HEK293 (cell line): ENCODE results near the gene SPON1.

Source experiments
- IKZF3 ChIP-seq: fragments of 450-650 bp; IDR thresholded peaks from 2 replicates; pipeline ENCODE4 v1.5.0; 2018; ENCODE audit warnings: missing biosample characterization, mild to moderate bottlenecking, missing genetic modification characterization, moderate library complexity
- KLF9 ChIP-seq: fragments of 450-650 bp; formaldehyde crosslinking; IDR thresholded peaks from 2 replicates; pipeline ENCODE4 v1.5.1; 2016; ENCODE audit warnings: missing biosample characterization, missing genetic modification characterization, low read depth
- MEIS1 ChIP-seq: sonication (generic); formaldehyde crosslinking; IDR thresholded peaks from 2 replicates; pipeline ENCODE4 v1.8.1; 2022; ENCODE audit warnings: missing genetic modification reagents, mild to moderate bottlenecking, borderline replicate concordance
- OVOL3 ChIP-seq: fragments of 450-650 bp; formaldehyde crosslinking; IDR thresholded peaks from 2 replicates; pipeline ENCODE4 v1.5.1; 2016; ENCODE audit warnings: missing biosample characterization, missing genetic modification characterization
- ZBTB7A ChIP-seq: fragments of 450-650 bp; formaldehyde crosslinking; IDR thresholded peaks from 2 replicates; pipeline ENCODE4 v1.5.1; 2016; ENCODE audit warnings: low read depth, missing biosample characterization, missing genetic modification characterization
- ZFP3 ChIP-seq: fragments of 450-650 bp; formaldehyde crosslinking; IDR thresholded peaks from 2 replicates; pipeline ENCODE4 v1.5.1; 2016; ENCODE audit warnings: low read depth, missing biosample characterization, missing genetic modification characterization
- ZNF10 ChIP-seq: fragments of 450-650 bp; formaldehyde crosslinking; IDR thresholded peaks from 2 replicates; pipeline ENCODE4 v1.5.1; 2017; ENCODE audit warnings: missing biosample characterization, missing genetic modification characterization
- ZNF114 ChIP-seq: fragments of 450-650 bp; formaldehyde crosslinking; IDR thresholded peaks from 2 replicates; pipeline ENCODE4 v1.5.0; 2017; ENCODE audit warnings: missing biosample characterization, missing genetic modification characterization
- ZNF138 ChIP-seq: fragments of 450-650 bp; formaldehyde crosslinking; IDR thresholded peaks from 2 replicates; pipeline ENCODE4 v1.5.1; 2016; ENCODE audit warnings: missing biosample characterization, missing genetic modification characterization, borderline replicate concordance
- ZNF146 ChIP-seq: fragments of 450-650 bp; formaldehyde crosslinking; IDR thresholded peaks from 2 replicates; pipeline ENCODE4 v1.5.1; 2016; ENCODE audit warnings: missing biosample characterization, missing genetic modification characterization
- ZNF184 ChIP-seq: fragments of 450-650 bp; IDR thresholded peaks from 2 replicates; pipeline ENCODE4 v1.5.1; 2018; ENCODE audit warnings: missing biosample characterization, mild to moderate bottlenecking, missing genetic modification characterization
- ZNF214 ChIP-seq: fragments of 450-650 bp; formaldehyde crosslinking; IDR thresholded peaks from 2 replicates; pipeline ENCODE4 v1.5.1; 2017; ENCODE audit warnings: missing biosample characterization, mild to moderate bottlenecking, missing genetic modification characterization, borderline replicate concordance
- ZNF311 ChIP-seq: fragments of 450-650 bp; formaldehyde crosslinking; IDR thresholded peaks from 2 replicates; pipeline ENCODE4 v1.5.1; 2017; ENCODE audit warnings: missing biosample characterization, missing genetic modification characterization, borderline replicate concordance
- ZNF350 ChIP-seq: fragments of 450-650 bp; formaldehyde crosslinking; IDR thresholded peaks from 2 replicates; pipeline ENCODE4 v1.5.0; 2017; ENCODE audit warnings: missing biosample characterization, mild to moderate bottlenecking, missing genetic modification characterization
- ZNF394 ChIP-seq: fragments of 450-650 bp; formaldehyde crosslinking; IDR thresholded peaks from 2 replicates; pipeline ENCODE4 v1.5.1; 2016; ENCODE audit warnings: missing biosample characterization, missing genetic modification characterization, mild to moderate bottlenecking, moderate library complexity, borderline replicate concordance
- ZNF404 ChIP-seq: fragments of 450-650 bp; formaldehyde crosslinking; IDR thresholded peaks from 2 replicates; pipeline ENCODE4 v1.5.1; 2017; ENCODE audit warnings: missing biosample characterization, missing genetic modification characterization
- ZNF423 ChIP-seq: fragments of 450-650 bp; formaldehyde crosslinking; IDR thresholded peaks from 2 replicates; pipeline ENCODE4 v1.5.1; 2016; ENCODE audit warnings: missing biosample characterization, missing genetic modification characterization
- ZNF549 ChIP-seq: fragments of 450-650 bp; IDR thresholded peaks from 2 replicates; pipeline ENCODE4 v1.5.1; 2018; ENCODE audit warnings: missing biosample characterization, missing genetic modification characterization, mild to moderate bottlenecking, inconsistent platforms, moderate library complexity
- ZNF558 ChIP-seq: fragments of 450-650 bp; formaldehyde crosslinking; IDR thresholded peaks from 2 replicates; pipeline ENCODE4 v1.5.1; 2016; ENCODE audit warnings: missing biosample characterization, missing genetic modification characterization
- ZNF660 ChIP-seq: fragments of 450-650 bp; IDR thresholded peaks from 2 replicates; pipeline ENCODE4 v1.5.1; 2018; ENCODE audit warnings: missing biosample characterization, mild to moderate bottlenecking, missing genetic modification characterization
- ZNF747 ChIP-seq: fragments of 450-650 bp; formaldehyde crosslinking; IDR thresholded peaks from 2 replicates; pipeline ENCODE4 v1.5.1; 2016; ENCODE audit warnings: missing biosample characterization, missing genetic modification characterization
- ZNF768 ChIP-seq: fragments of 450-650 bp; formaldehyde crosslinking; IDR thresholded peaks from 2 replicates; pipeline ENCODE4 v1.5.1; 2018; ENCODE audit warnings: missing biosample characterization, mild to moderate bottlenecking, missing genetic modification characterization
- ZNF791 ChIP-seq: fragments of 450-650 bp; formaldehyde crosslinking; IDR thresholded peaks from 2 replicates; pipeline ENCODE4 v1.5.1; 2016; ENCODE audit warnings: missing biosample characterization, missing genetic modification characterization
- TF ChIP-seq, protein P1 (sequence below): fragments of 450-650 bp; formaldehyde crosslinking; IDR thresholded peaks from 2 replicates; pipeline ENCODE4 v1.5.1; 2016; ENCODE audit warnings: missing biosample characterization, missing genetic modification characterization
- TF ChIP-seq, protein P2 (sequence below): fragments of 450-650 bp; formaldehyde crosslinking; IDR thresholded peaks from 2 replicates; pipeline ENCODE4 v1.5.1; 2016; ENCODE audit warnings: missing biosample characterization, missing genetic modification characterization
- TF ChIP-seq, protein P3 (sequence below): fragments of 450-650 bp; formaldehyde crosslinking; IDR thresholded peaks from 2 replicates; pipeline ENCODE4 v1.5.1; 2016; ENCODE audit warnings: missing biosample characterization, missing genetic modification characterization
- TF ChIP-seq, protein P4 (sequence below): IDR thresholded peaks from 2 replicates; pipeline ENCODE4 v1.6.1; 2011; ENCODE audit warnings: mild to moderate bottlenecking, low read depth, low read length, borderline replicate concordance
- TF ChIP-seq, protein P5 (sequence below): fragments of 450-650 bp; formaldehyde crosslinking; IDR thresholded peaks from 2 replicates; pipeline ENCODE4 v1.5.1; 2016; ENCODE audit warnings: missing biosample characterization, missing genetic modification characterization
- TF ChIP-seq, protein P6 (sequence below): fragments of 450-650 bp; formaldehyde crosslinking; IDR thresholded peaks from 2 replicates; pipeline ENCODE4 v1.5.1; 2016; ENCODE audit warnings: missing biosample characterization, missing genetic modification characterization, low read depth

The SPON1 gene

DNA sequence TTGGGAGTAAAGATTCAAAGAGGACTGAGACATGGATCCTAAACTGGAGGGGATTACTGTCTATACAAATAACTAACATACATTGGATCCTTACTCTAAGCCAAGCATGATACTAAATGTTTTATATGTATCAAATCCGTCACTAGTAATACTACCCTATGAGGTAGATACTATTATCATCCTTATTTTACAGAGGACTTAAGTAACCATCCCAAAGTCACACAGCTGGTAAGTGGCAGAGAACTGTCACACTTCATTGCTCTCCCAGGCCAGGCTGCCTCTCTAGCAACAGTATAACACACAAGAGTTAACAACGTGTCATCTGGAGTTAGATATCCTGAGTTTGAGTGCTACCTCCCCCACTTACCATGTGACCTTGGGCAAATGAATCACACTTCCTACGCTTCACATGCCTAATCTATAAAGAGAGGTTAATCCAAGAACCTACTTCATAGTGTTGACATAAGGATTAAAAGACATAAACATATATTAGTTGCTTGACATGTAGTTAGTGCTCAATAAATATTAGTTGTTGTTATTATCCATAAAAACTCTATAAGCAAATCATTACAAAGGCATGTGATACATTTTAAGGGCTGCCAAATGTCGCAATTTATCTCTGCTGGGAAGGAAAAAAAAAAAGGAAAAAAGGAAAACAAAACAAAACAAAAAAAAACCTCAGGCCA, 33.8 kb upstream of the SPON1 start (continued):
- no peak for TF ChIP-seq ZNF146
- TF ChIP-seq ZNF549 (tag by site-specific recombination) = no peak
- TF ChIP-seq ZNF138 (tag by site-specific recombination) = no peak
- TF ChIP-seq ZNF747 (tag by site-specific recombination) = no peak
- no peak for TF ChIP-seq ZNF311 (tag by site-specific recombination)
- 0 out of 2 replicates have a peak, but pooled peaks have one; percentile 34 for TF ChIP-seq ZBTB7A (tag by site-specific recombination)
- no peak for TF ChIP-seq ZNF114 (tag by site-specific recombination)
- no peak for TF ChIP-seq ZNF404
- TF ChIP-seq IKZF3 (tag by site-specific recombination) = no peak
- TF ChIP-seq, protein P1, sequence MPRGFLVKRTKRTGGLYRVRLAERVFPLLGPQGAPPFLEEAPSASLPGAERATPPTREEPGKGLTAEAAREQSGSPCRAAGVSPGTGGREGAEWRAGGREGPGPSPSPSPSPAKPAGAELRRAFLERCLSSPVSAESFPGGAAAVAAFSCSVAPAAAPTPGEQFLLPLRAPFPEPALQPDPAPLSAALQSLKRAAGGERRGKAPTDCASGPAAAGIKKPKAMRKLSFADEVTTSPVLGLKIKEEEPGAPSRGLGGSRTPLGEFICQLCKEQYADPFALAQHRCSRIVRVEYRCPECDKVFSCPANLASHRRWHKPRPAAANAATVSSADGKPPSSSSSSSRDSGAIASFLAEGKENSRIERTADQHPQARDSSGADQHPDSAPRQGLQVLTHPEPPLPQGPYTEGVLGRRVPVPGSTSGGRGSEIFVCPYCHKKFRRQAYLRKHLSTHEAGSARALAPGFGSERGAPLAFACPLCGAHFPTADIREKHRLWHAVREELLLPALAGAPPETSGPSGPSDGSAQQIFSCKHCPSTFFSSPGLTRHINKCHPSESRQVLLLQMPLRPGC = peak; percentile 64; the same call in 1 of the 2 replicates
- no peak for TF ChIP-seq ZNF10 (tag by site-specific recombination)
- TF ChIP-seq, protein P2, sequence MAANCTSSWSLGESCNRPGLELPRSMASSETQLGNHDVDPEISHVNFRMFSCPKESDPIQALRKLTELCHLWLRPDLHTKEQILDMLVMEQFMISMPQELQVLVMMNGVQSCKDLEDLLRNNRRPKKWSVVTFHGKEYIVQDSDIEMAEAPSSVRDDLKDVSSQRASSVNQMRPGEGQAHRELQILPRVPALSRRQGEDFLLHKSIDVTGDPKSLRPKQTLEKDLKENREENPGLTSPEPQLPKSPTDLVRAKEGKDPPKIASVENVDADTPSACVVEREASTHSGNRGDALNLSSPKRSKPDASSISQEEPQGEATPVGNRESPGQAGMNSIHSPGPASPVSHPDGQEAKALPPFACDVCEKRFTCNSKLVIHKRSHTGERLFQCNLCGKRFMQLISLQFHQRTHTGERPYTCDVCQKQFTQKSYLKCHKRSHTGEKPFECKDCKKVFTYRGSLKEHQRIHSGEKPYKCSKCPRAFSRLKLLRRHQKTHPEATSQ (tag by site-specific recombination) = no peak
- TF ChIP-seq, protein P3, sequence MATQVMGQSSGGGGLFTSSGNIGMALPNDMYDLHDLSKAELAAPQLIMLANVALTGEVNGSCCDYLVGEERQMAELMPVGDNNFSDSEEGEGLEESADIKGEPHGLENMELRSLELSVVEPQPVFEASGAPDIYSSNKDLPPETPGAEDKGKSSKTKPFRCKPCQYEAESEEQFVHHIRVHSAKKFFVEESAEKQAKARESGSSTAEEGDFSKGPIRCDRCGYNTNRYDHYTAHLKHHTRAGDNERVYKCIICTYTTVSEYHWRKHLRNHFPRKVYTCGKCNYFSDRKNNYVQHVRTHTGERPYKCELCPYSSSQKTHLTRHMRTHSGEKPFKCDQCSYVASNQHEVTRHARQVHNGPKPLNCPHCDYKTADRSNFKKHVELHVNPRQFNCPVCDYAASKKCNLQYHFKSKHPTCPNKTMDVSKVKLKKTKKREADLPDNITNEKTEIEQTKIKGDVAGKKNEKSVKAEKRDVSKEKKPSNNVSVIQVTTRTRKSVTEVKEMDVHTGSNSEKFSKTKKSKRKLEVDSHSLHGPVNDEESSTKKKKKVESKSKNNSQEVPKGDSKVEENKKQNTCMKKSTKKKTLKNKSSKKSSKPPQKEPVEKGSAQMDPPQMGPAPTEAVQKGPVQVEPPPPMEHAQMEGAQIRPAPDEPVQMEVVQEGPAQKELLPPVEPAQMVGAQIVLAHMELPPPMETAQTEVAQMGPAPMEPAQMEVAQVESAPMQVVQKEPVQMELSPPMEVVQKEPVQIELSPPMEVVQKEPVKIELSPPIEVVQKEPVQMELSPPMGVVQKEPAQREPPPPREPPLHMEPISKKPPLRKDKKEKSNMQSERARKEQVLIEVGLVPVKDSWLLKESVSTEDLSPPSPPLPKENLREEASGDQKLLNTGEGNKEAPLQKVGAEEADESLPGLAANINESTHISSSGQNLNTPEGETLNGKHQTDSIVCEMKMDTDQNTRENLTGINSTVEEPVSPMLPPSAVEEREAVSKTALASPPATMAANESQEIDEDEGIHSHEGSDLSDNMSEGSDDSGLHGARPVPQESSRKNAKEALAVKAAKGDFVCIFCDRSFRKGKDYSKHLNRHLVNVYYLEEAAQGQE (tag by site-specific recombination) = no peak
- no peak for TF ChIP-seq KLF9
- TF ChIP-seq, protein P4, sequence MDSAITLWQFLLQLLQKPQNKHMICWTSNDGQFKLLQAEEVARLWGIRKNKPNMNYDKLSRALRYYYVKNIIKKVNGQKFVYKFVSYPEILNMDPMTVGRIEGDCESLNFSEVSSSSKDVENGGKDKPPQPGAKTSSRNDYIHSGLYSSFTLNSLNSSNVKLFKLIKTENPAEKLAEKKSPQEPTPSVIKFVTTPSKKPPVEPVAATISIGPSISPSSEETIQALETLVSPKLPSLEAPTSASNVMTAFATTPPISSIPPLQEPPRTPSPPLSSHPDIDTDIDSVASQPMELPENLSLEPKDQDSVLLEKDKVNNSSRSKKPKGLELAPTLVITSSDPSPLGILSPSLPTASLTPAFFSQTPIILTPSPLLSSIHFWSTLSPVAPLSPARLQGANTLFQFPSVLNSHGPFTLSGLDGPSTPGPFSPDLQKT = no peak
- TF ChIP-seq ZNF791 (tag by site-specific recombination) = no peak
- no peak for TF ChIP-seq ZNF768 (tag by site-specific recombination)
- no peak for TF ChIP-seq ZNF184 (tag by site-specific recombination)
- TF ChIP-seq, protein P5, sequence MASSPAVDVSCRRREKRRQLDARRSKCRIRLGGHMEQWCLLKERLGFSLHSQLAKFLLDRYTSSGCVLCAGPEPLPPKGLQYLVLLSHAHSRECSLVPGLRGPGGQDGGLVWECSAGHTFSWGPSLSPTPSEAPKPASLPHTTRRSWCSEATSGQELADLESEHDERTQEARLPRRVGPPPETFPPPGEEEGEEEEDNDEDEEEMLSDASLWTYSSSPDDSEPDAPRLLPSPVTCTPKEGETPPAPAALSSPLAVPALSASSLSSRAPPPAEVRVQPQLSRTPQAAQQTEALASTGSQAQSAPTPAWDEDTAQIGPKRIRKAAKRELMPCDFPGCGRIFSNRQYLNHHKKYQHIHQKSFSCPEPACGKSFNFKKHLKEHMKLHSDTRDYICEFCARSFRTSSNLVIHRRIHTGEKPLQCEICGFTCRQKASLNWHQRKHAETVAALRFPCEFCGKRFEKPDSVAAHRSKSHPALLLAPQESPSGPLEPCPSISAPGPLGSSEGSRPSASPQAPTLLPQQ (tag by site-specific recombination) = no peak
- no peak for TF ChIP-seq MEIS1
- no peak for TF ChIP-seq OVOL3 (tag by site-specific recombination)
- TF ChIP-seq ZNF214 = no peak
- TF ChIP-seq ZNF423 (tag by site-specific recombination) = no peak
- no peak for TF ChIP-seq ZNF660 (tag by site-specific recombination)
- TF ChIP-seq ZNF394 (tag by site-specific recombination) = no peak
- no peak for TF ChIP-seq ZFP3
- no peak for TF ChIP-seq ZNF558 (tag by site-specific recombination)
- no peak for TF ChIP-seq ZNF350 (tag by site-specific recombination)
- TF ChIP-seq, protein P6, sequence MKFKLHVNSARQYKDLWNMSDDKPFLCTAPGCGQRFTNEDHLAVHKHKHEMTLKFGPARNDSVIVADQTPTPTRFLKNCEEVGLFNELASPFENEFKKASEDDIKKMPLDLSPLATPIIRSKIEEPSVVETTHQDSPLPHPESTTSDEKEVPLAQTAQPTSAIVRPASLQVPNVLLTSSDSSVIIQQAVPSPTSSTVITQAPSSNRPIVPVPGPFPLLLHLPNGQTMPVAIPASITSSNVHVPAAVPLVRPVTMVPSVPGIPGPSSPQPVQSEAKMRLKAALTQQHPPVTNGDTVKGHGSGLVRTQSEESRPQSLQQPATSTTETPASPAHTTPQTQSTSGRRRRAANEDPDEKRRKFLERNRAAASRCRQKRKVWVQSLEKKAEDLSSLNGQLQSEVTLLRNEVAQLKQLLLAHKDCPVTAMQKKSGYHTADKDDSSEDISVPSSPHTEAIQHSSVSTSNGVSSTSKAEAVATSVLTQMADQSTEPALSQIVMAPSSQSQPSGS = no peak
- TF ChIP-seq, all 188 proteins: peak for 38
